Activated CD4-positive, alpha-beta T cell treated with anti-CD3 and anti-CD28 coated beads for 48 hours (primary cell): ENCODE data around the gene PHKG1.
A peak's percentile ranks its signal among the peaks of the same experiment; 100 is the strongest.
"Not testable (repeated sequence)": the region's sequence is repeated elsewhere in the genome, so short reads cannot be mapped to it uniquely, and the experiment has no call there.

Experiments
- DNase-seq: peaks from one replicate; pipeline ENCODE4 v3.0.0-alpha.2; 2020

The PHKG1 gene

DNA sequence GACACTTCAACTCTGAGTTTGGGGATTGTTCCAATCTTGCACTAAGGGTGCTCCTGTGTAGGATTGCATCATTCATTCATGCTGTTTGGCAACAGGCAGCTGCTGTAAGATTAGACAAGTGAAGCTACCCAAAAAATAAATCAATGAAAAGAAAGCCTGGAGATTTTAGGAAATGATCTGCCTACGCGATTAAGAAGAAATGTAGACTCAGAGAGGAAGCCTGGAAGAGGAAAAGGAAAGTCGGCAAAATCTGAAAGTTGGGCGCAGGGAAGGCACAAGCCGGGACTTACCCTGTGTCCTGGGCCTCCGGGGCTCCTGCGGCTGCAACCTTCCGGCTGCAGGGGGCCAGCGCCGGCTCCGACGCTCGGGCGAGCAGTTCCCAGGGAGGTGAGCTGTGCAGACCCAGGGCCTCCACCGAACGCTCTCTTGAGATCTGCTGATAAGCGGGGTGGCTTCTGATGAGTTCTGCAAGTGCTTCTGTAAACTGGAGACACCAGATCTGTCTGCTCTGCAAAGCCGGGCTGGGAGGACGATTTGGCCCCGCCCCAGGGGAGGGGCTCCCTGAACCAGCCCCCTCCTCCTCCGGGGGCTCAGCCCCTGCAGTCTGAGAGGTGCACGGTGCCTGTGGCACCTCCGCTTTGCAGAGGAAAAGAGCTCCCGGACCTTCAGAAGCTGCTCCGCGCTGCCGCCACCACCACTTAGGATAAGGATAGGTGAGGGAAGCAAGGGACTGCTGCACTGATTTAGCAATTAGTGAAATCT lies 58.9 kb downstream of the PHKG1 start:
- DNase-seq = peak; percentile 77

DNA sequence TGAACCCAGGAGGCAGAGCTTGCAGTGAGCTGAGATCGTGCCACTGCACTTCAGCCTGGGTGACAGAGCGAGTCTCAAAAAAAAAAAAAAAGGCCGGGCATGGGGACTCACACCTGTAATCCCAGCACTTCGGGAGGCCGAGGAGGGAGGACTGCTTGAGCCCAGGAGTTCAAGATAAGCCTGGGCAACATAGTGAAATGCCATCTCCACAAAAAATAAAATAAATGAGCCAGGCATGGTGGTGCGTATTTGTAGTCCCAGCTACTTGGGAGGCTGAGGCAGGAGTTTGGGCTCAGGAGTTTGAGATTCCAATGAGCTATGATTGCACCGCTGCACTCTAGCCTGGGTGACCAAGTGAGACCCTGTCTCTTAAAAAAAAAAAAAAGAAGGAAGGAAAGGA lies 60.2 kb downstream of the PHKG1 start:
- DNase-seq = not testable (repeated sequence)

DNA sequence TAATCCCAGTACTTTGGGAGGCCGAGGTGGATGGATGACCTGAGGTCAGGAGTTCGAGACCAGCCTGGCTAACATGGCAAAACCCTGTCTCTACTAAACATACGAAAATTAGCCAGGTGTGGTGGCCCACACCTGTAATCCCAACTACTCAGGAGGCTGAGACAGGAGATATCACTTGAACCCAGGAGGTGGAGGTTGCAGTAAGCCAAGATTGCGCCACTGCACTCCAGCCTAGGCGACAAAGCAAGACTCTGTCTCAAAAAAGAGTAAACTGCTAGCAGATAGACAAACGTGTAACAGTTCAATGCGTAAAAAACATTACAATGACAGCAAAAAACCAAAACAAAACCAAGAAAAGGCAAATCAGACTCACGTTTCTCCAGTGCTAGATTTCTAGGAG lies 61.2 kb downstream of the PHKG1 start:
- DNase-seq = not testable (repeated sequence)

DNA sequence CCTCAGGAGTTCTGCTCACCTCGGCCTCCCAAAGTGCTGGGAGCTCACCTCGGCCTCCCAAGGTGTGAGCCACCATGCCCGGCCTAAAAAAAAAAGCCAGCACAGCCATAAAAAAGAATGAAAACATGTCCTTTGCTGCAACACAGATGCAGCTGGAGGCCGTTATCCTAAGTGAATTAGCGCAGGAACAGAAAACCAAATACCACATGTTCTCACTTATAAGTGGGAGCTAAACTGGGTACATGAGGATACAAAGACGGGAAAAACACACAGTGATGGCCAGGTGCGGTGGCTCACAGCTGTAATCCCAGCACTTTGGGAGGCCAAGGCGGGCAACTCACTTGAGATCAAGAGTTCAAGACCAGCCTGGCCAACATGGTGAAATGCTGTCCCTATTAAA lies 62.4 kb downstream of the PHKG1 start:
- no peak for DNase-seq
